Urinary bladder (tissue), 4 donors: Measurements from ENCODE around the gene LPP. TPM values are rescaled to one million over a fixed set of nuclear protein-coding genes. Genes with fewer than 3 reads are reported as not detected.

Experiments
- DNase-seq: peaks from one replicate; pipeline ENCODE4 v3.0.0-alpha.2; 2015; ENCODE audit errors: extremely low spot score
- H3K27ac ChIP-seq: one replicate; pipeline ENCODE4 v1.5.1; 2013; ENCODE audit warnings: low read depth, mild to moderate bottlenecking, moderate library complexity
- H3K36me3 ChIP-seq: one replicate; pipeline ENCODE4 v1.6.1; 2013; ENCODE audit warnings: mild to moderate bottlenecking, moderate library complexity; ENCODE audit not compliant: insufficient read depth
- H3K4me1 ChIP-seq: one replicate; pipeline ENCODE4 v1.6.1; 2013; ENCODE audit warnings: mild to moderate bottlenecking, moderate library complexity; ENCODE audit not compliant: insufficient read depth
- H3K4me3 ChIP-seq: one replicate; pipeline ENCODE4 v1.5.1; 2013; ENCODE audit warnings: low read depth, low read length
- WGBS: extraction: QIAGEN DNeasy Blood & Tissue Kit; methylation state at CpG from one replicate; pipeline ENCODE4 v1.1.7; 2013; 5-methylcytosine and 5-hydroxymethylcytosine counted together
- polyA plus RNA-seq: library from polyadenylated mRNA; stranded (reverse); fragments of 200-250 nt; gene quantifications from one replicate; pipeline ENCODE4 v1.2.3, GENCODE V29; 2013
- total RNA-seq: library from RNA; depleted of rRNA; stranded (reverse); fragments of >200 nt; gene quantifications from one replicate; pipeline ENCODE4 v1.2.3, GENCODE V29; 2014
- donor health status: healthy with polysubstance abuse.
- donor health status: healthy.

Gene LPP
- total and polyA plus RNA-seq, 2 donors, result 133 to 705 TPM

GRCh38 chr3:188199386-188199785, 45.4 kb downstream of the LPP start:
- peaks cover 2% of the 10 kb centered on the region for H3K4me1 ChIP-seq
- no peaks in the 10 kb centered on the region for H3K36me3 ChIP-seq
- DNase-seq, result no peak
- no peak overlapping the region for H3K4me3 ChIP-seq
- no peak overlapping the region for H3K27ac ChIP-seq
- WGBS, result 90% methylated on average over 8 of the region's 8 CpGs

DNA sequence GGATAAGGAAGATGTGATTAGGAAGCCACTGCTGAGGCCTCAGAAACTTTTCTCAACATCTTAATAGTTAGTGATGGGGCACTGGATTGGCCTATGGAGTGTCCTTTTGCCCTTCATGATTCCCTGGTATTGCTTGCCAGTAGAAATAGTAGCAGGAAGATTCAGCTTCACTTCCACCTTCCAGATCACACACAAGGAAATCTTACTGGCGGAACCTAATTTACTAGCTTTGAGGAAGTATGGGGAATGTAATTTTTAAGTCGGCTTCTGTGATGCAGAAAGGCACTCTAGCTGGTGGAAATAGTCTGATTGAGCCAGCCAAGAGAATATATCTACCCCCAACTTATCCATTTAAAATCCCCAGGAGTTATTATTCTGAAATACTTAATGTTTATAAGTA, 46.5 kb downstream of the LPP start:
- DNase-seq, result no peak
- Histone ChIP-seq H3K4me3 (no peak overlapping the region), H3K36me3 (no peaks in the 10 kb centered on the region), H3K4me1 (peaks cover 2% of the 10 kb centered on the region), H3K27ac (no peak overlapping the region)
- WGBS, result 60% methylated on average over 2 of the region's 2 CpGs

DNA sequence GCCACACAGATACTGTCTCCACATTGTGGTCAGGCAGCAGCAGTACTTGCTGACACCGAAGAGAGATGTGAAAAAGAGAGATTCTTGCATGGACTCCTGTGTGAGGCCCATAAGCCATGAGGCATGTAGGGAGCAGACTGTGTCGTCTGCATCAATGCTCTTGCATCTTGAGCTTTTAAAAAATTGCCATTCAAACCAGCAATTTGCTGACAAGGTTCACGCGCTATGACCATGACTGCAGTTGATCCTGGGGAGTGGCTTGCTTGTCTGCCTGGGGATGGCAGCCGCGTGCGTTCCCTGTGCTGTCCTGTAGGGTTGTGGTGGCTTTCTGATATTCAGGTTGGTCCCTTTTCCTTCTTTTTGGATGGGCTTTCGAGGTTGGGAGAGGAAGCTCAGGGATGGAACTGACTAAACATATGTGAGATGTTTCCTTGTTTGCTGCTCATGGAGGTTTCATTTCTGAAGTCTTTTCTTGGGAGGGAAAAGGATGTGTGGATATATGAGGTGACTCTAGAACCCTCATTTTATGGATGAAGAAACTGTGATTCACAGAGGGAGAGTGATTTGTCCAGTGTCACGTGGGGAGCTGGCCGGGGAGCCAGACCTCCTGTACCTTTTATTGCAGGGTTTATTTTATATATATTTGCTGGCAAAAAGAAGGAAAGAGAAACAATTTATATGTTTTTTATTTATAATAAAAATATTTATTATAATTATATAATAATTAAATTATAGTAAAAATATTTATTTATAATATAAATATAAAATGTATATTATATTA, 48.6 kb downstream of the LPP start:
- Histone ChIP-seq H3K4me3 (no peak overlapping the region), H3K36me3 (no peaks in the 10 kb centered on the region), H3K27ac (no peak overlapping the region), H3K4me1 (peaks cover 2% of the 10 kb centered on the region)
- DNase-seq, result no peak
- whole genome bisulfite sequencing, result 87% methylated on average over 10 of the region's 10 CpGs

DNA sequence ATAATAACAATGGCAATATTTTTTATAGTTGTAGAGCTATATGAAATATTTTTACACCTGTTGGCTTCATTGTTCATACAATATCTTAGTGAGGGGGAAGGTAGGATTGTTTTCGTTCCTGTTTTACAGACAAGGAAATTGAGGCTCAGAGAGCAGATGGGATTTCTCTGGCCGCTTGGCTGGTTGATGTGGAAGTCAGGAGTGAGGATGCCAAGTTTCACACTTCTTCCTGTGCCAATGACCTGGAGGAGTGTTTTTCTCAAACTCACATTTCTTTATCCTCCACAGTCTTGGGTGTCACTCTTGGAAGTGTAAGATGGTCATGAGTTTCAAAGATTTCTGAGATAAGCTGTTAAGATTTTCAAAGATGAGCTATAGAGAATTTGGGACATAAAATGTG, 50.6 kb downstream of the LPP start:
- DNase-seq, result no peak
- Histone ChIP-seq H3K4me3 (no peak overlapping the region), H3K27ac (no peak overlapping the region), H3K36me3 (no peaks in the 10 kb centered on the region), H3K4me1 (peaks cover 3% of the 10 kb centered on the region)
- WGBS, result 66% methylated on average over 2 of the region's 2 CpGs

DNA sequence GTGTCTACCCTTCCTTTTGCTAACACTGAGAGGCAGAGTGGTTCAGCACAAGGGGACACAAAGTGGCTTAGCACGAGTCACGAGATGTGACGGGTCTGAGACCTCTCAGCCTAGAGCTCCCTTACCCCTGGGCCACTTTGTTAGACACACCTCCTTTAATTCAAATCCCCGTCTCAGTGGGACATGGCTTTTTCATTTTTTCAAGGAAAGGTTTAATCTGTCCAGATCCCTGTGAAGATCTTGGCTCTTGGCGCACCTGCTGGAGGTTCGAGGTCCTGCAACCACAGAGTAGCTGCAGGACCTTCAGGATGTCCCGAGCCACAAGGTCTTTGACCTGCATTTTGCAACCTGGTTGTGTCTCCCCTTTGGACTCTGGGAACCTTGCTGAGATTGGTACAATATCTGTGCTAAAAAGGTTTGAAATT, 52.0 kb downstream of the LPP start:
- no peak overlapping the region for H3K27ac ChIP-seq
- DNase-seq, result no peak
- no peaks in the 10 kb centered on the region for H3K36me3 ChIP-seq
- 87% methylated on average over 7 of the region's 7 CpGs for WGBS
- H3K4me1 ChIP-seq, result peaks cover 2% of the 10 kb centered on the region
- no peak overlapping the region for H3K4me3 ChIP-seq

DNA sequence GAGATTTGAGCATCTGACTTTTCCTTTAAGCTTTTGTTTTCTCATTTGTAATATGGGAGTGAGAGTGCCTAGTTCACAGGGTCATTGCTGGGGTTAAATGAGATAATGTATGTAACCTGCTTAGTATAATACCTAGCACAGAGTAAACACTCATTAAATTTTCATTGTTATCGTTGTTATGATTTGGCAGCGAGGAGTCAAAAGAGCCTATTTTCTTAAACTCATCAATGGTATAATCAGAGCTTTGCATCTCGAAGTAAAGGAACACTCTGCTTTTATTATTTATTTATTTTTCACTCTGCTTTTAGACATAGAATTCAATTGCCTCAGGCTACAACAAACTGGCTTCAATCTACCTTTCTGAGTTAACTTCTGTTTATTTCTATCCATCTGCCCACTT, 52.8 kb downstream of the LPP start:
- 60% methylated on average over 3 of the region's 3 CpGs for WGBS
- H3K36me3 ChIP-seq, result no peaks in the 10 kb centered on the region
- H3K4me3 ChIP-seq, result no peak overlapping the region
- H3K4me1 ChIP-seq, result peaks cover 1% of the 10 kb centered on the region
- no peak overlapping the region for H3K27ac ChIP-seq
- DNase-seq, result no peak

DNA sequence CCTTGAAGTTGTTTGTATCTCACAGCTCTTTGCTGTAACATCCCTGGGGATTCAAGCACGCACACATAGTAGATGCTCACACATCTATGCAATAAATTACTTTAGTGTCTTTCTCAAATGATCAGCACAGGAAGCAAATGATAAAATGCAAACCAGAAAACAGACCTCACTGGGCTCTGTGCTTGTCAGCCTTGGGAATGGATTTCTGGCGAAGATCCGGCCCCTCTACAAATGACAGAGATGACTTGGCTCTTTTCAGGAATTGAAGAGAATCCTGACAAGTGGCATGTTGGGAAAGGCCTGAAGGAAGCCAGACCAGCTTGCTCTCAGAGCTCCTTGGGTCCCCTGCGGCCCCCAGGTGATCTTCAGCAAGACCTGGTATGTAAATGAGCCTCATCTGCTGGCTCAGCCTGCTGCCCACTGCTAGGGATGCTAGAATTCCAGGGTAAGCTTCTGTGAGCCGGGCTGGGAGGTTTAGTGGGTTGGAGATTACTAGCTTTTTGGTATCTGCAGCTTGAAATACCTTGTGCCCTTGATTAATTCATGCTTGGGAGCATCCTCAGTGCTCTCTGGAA, 54.1 kb downstream of the LPP start:
- H3K36me3 ChIP-seq, result no peaks in the 10 kb centered on the region
- DNase-seq, result no peak
- H3K4me1 ChIP-seq, result peaks cover 1% of the 10 kb centered on the region
- 63% methylated on average over 5 of the region's 5 CpGs for WGBS
- no peak overlapping the region for H3K27ac ChIP-seq
- no peak overlapping the region for H3K4me3 ChIP-seq

- DNase-seq, result no peak
- no peak overlapping the region for H3K4me3 ChIP-seq
- no peak overlapping the region for H3K27ac ChIP-seq
- 37% methylated on average over 7 of the region's 7 CpGs for WGBS
- H3K4me1 ChIP-seq, result peaks cover 3% of the 10 kb centered on the region
- no peaks in the 10 kb centered on the region for H3K36me3 ChIP-seq
Observed at GRCh38 chr3:188208516-188208981, 54.6 kb downstream of the LPP start.

DNA sequence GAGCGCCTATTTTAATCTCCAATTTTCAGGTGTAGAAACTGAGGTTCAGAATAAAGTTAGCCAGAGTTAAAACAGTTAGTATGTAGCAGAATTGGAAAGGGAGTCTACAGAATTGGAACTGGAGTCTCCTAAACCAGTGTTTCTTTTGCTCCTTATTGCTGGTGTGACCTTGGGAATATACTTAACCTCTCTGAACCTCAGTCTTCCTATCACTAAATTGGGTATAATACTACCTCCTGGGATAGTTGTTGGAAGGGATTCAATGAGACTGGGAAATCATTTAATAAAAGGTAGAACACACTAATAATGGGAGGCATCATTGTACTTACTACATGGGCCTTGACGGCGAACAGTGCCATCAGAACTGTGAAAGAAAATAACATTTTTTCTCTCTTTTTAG, 55.1 kb downstream of the LPP start:
- H3K4me1 ChIP-seq, result peaks cover 3% of the 10 kb centered on the region
- no peaks in the 10 kb centered on the region for H3K36me3 ChIP-seq
- 78% methylated on average over 3 of the region's 3 CpGs for WGBS
- H3K27ac ChIP-seq, result no peak overlapping the region
- no peak overlapping the region for H3K4me3 ChIP-seq
- DNase-seq, result no peak

DNA sequence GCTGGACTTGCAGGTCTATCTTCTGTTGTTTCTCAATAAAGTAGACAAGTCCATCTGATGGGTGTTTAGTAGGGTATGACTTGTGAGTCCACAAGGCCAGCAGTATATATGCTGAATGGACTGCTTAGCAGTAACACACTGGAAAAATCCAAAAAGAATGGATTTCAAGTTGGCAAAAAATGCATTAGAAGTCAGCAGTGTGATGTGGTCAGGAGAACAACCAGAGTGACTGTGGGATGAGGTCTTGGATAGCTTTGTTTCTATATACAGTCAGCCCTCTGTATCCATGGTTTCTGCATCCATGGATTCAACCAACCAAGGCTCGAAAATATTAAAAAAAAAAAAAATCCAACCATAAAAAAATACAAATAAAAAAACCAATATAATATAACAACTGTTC, 55.8 kb downstream of the LPP start:
- no peak overlapping the region for H3K4me3 ChIP-seq
- H3K36me3 ChIP-seq, result no peaks in the 10 kb centered on the region
- WGBS, result 71% methylated on average over 1 of the region's 1 CpG
- H3K27ac ChIP-seq, result no peak overlapping the region
- H3K4me1 ChIP-seq, result peaks cover 3% of the 10 kb centered on the region
- no peak for DNase-seq

- DNase-seq, result no peak
- no peak overlapping the region for H3K27ac ChIP-seq
- WGBS, result 72% methylated on average over 4 of the region's 4 CpGs
- H3K36me3 ChIP-seq, result no peaks in the 10 kb centered on the region
- H3K4me3 ChIP-seq, result no peak overlapping the region
- peaks cover 3% of the 10 kb centered on the region for H3K4me1 ChIP-seq
Observed at GRCh38 chr3:188211476-188211875, 57.5 kb downstream of the LPP start.

- Histone ChIP-seq H3K4me3 (peak overlapping the region; percentile 6), H3K27ac (peak overlapping the region; percentile 81), H3K4me1 (peaks cover 3% of the 10 kb centered on the region), H3K36me3 (no peaks in the 10 kb centered on the region)
- DNase-seq, result no peak
- WGBS, result 34% methylated on average over 9 of the region's 9 CpGs
Observed at GRCh38 chr3:188212308-188212969, 58.5 kb downstream of the LPP start.

GRCh38 chr3:188214442-188214841, 60.5 kb downstream of the LPP start:
- peak overlapping the region; percentile 13 for H3K4me3 ChIP-seq
- H3K27ac ChIP-seq, result no peak overlapping the region
- no peaks in the 10 kb centered on the region for H3K36me3 ChIP-seq
- peaks cover 2% of the 10 kb centered on the region for H3K4me1 ChIP-seq
- DNase-seq, result no peak
- 42% methylated on average over 1 of the region's 1 CpG for WGBS

DNA sequence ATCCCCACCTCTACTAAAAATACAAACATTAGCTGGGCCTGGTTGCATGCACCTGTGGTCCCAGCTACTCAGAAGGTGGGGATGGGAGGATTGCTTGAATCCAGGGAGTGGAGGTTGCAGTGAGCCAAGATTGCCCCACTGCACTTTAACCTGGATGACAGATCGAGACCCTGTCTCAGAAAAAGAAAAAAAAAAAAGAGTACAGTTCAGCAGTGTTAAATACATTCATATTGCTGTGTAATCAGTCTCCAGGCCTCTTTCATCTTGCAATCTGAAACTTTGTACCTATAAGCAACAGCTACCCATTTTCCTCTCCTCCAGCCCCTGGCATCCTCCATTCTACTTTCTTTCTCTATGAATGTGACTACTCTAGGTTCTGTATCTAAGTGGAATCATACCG, 61.2 kb downstream of the LPP start:
- H3K4me1 ChIP-seq, result peaks cover 2% of the 10 kb centered on the region
- H3K4me3 ChIP-seq, result no peak overlapping the region
- 63% methylated on average over 2 of the region's 2 CpGs for WGBS
- H3K36me3 ChIP-seq, result no peaks in the 10 kb centered on the region
- H3K27ac ChIP-seq, result no peak overlapping the region
- DNase-seq, result no peak
